Breast epithelium (tissue), 4 donors: ENCODE results near the gene ALKBH8. TPM values are rescaled to one million over a fixed set of nuclear protein-coding genes. Genes with fewer than 3 reads are reported as not detected.
"Not testable (repeated sequence)": the region's sequence is repeated elsewhere in the genome, so short reads cannot be mapped to it uniquely, and the experiment has no call there.

Experiments used
- DNase-seq, 2 donors: peaks; one replicate each; pipeline ENCODE4 v3.0.0-alpha.2; 2019; ENCODE audit warnings: low spot score in 2 of 2
- H3K27ac ChIP-seq, 2 donors: fragments of 200-600 bp; sonication (generic) in 1 of 2; one replicate each; pipeline ENCODE4 v1.5.1; 2016 to 2019; ENCODE audit warnings: mild to moderate bottlenecking in 1 of 2
- H3K27me3 ChIP-seq, 2 donors: fragments of 200-600 bp; sonication (generic) in 1 of 2; one replicate each; pipeline versions ENCODE4 v1.5.1 to v1.6.0; 2017 to 2019; ENCODE audit warnings: control low read depth in 1 of 2, mild to moderate bottlenecking in 1 of 2
- H3K36me3 ChIP-seq: fragments of 200-600 bp; one replicate; pipeline ENCODE4 v1.5.1; 2019
- H3K4me1 ChIP-seq, 2 donors: fragments of 200-600 bp; sonication (generic); one replicate each; pipeline ENCODE4 v1.5.1; 2016 to 2019; ENCODE audit warnings: control low read depth in 1 of 2
- H3K4me3 ChIP-seq, 3 donors: fragments of 200-600 bp; sonication (generic); 1 replicate in 2 of 3; 2 replicates in 1 of 3; pipeline ENCODE4 v1.5.1; 2016 to 2019; ENCODE audit warnings: mild to moderate bottlenecking in 3 of 3, moderate library complexity in 2 of 3
- H3K9me3 ChIP-seq, 2 donors: fragments of 200-600 bp; sonication (generic) in 1 of 2; one replicate each; pipeline ENCODE4 v1.5.1; 2016 to 2019; ENCODE audit warnings: control low read depth in 1 of 2
- POLR2A ChIP-seq: fragments of 450-650 bp; IDR thresholded peaks from one replicate; pipeline ENCODE4 v1.6.1; 2016; ENCODE audit warnings: antibody characterized with exemption, mild to moderate bottlenecking, moderate library complexity
- POLR2AphosphoS5 ChIP-seq, 3 donors: sonication (generic); formaldehyde crosslinking; IDR thresholded peaks; one replicate each; pipeline ENCODE4 v1.6.1; 2017; ENCODE audit warnings: antibody characterized with exemption in 3 of 3
- intact Hi-C: fragments of 100-400 bp; cut with DNase I; formaldehyde crosslinking; loops from one replicate; pipeline ENCODE4 v1.15.1; 2023; ENCODE audit warnings: low total_unique reads
- total RNA-seq, 3 donors: library from RNA; depleted of rRNA; stranded (reverse); fragments of >200 nt; gene quantifications; one replicate each; pipeline ENCODE4 v1.1.0, GENCODE V29; 2016
- TF ChIP-seq, protein P1 (sequence below), 3 donors: fragments of 450-650 bp; IDR thresholded peaks; one replicate each; pipeline ENCODE4 v1.5.1; 2016 to 2017; ENCODE audit warnings: antibody characterized with exemption in 3 of 3, mild to moderate bottlenecking in 3 of 3, moderate library complexity in 3 of 3

Gene ALKBH8
- total RNA-seq, 3 donors from 2014 or later, result 6.2 to 11.4 (median 8.2) TPM

DNA sequence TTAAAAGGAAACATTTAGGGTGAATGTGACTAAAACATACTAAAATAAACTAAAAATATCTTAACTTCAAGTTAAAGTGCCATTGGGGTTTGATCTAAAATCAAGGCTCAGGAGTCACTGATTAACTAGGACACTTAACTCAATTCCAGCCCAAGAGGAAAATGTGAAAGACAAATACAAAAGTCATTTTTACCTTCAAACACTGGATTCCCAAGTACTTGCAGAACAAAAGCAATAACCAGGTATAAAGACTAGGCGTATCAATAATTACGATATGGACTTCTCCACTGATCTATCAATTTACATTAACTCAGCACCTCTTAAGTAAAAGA lies 15.6 kb downstream of the ALKBH8 start:
- Histone ChIP-seq H3K27me3 (no peaks in the 10 kb centered on the region), H3K4me1 (no peaks in the 10 kb centered on the region), H3K9me3 (no peaks in the 10 kb centered on the region), H3K36me3 (peaks cover 7% of the 10 kb centered on the region), H3K4me3 (no peak overlapping the region), H3K27ac (no peak overlapping the region)
- TF ChIP-seq, protein P1, sequence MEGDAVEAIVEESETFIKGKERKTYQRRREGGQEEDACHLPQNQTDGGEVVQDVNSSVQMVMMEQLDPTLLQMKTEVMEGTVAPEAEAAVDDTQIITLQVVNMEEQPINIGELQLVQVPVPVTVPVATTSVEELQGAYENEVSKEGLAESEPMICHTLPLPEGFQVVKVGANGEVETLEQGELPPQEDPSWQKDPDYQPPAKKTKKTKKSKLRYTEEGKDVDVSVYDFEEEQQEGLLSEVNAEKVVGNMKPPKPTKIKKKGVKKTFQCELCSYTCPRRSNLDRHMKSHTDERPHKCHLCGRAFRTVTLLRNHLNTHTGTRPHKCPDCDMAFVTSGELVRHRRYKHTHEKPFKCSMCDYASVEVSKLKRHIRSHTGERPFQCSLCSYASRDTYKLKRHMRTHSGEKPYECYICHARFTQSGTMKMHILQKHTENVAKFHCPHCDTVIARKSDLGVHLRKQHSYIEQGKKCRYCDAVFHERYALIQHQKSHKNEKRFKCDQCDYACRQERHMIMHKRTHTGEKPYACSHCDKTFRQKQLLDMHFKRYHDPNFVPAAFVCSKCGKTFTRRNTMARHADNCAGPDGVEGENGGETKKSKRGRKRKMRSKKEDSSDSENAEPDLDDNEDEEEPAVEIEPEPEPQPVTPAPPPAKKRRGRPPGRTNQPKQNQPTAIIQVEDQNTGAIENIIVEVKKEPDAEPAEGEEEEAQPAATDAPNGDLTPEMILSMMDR (IDR thresholded peaks at IDR 0.05), result no peak
- TF ChIP-seq POLR2AphosphoS5 (IDR thresholded peaks at IDR 0.05), result no peak
- TF ChIP-seq POLR2A, result no peak
- intact Hi-C loops, result no loop called here
- DNase-seq, result no peak

GRCh38 chr11:107549253-107549953 lies 16.1 kb downstream of the ALKBH8 start:
- DNase-seq, result no peak
- intact Hi-C loops, result no loop called here
- Histone ChIP-seq H3K36me3 (peaks cover 7% of the 10 kb centered on the region), H3K4me3 (no peak overlapping the region), H3K27ac (no peak overlapping the region), H3K27me3 (no peaks in the 10 kb centered on the region), H3K9me3 (no peaks in the 10 kb centered on the region), H3K4me1 (no peaks in the 10 kb centered on the region)
- TF ChIP-seq POLR2AphosphoS5 (IDR thresholded peaks at IDR 0.05) (no peak), POLR2A (no peak)
- TF ChIP-seq, protein P1 (IDR thresholded peaks at IDR 0.05), result peak; percentile 64 to 71 (median 66)

- DNase-seq, result no peak
- TF ChIP-seq POLR2A, result no peak
- no peak for TF ChIP-seq POLR2AphosphoS5 (IDR thresholded peaks at IDR 0.05)
- TF ChIP-seq, protein P1 (IDR thresholded peaks at IDR 0.05), result no peak
- intact Hi-C loops, result no loop called here
- no peak overlapping the region for H3K27ac ChIP-seq
- H3K9me3 ChIP-seq, result no peaks in the 10 kb centered on the region
- H3K36me3 ChIP-seq, result peaks cover 4% of the 10 kb centered on the region
- H3K4me1 ChIP-seq, result no peaks in the 10 kb centered on the region
- H3K4me3 ChIP-seq, result no peak overlapping the region
- no peaks in the 10 kb centered on the region for H3K27me3 ChIP-seq
Observed at GRCh38 chr11:107547961-107548360, 17.6 kb downstream of the ALKBH8 start.

DNA sequence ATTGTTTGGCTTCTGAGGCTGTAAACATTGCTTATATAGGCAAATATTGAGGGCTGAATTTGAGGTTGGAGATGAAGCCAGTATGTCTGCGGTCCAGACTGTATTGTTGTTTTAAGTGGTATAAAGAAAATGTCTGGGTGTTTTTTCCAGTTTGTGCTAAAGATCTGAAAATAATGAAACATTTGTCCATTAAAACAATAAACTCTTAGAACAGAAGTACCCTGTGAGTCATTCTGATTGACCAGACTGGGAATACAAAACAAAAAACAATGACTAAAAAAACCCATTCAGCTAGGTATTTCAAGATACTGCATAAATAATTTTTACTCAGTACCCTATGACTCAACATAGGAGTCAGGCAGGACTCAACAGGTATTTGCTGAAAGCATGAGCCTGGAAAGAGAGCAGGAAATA lies 20.4 kb downstream of the ALKBH8 start:
- H3K4me3 ChIP-seq, result no peak overlapping the region
- H3K9me3 ChIP-seq, result no peaks in the 10 kb centered on the region
- H3K27me3 ChIP-seq, result no peaks in the 10 kb centered on the region
- H3K36me3 ChIP-seq, result no peaks in the 10 kb centered on the region
- no peak overlapping the region for H3K27ac ChIP-seq
- intact Hi-C loops, result no loop called here
- no peaks in the 10 kb centered on the region for H3K4me1 ChIP-seq
- TF ChIP-seq POLR2A (no peak), POLR2AphosphoS5 (IDR thresholded peaks at IDR 0.05) (no peak)
- TF ChIP-seq, protein P1 (IDR thresholded peaks at IDR 0.05), result no peak
- DNase-seq, result no peak

DNA sequence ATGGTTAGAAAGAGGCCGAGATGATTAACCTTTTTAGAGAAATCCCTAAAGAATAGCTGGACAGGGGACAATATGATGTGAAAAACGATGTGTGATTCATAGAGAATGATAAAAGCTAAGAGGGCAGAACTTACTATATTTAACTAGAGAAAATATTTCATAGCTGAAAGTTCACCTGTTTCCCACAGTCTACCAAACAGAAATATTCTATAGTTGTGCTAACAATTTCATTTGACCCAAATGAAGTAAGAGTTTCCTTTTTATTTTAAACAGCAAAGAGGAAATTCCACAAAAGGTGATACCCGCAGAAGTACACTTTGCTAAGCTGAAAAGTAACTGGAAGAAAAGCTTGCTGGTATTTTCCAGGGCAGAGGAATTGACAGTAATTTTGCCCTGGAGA lies 26.7 kb downstream of the ALKBH8 start:
- no peak overlapping the region for H3K27ac ChIP-seq
- H3K36me3 ChIP-seq, result no peaks in the 10 kb centered on the region
- TF ChIP-seq POLR2A, result no peak
- no peak for TF ChIP-seq POLR2AphosphoS5 (IDR thresholded peaks at IDR 0.05)
- H3K27me3 ChIP-seq, result no peaks in the 10 kb centered on the region
- no peaks in the 10 kb centered on the region for H3K9me3 ChIP-seq
- H3K4me3 ChIP-seq, result no peak overlapping the region
- no peaks in the 10 kb centered on the region for H3K4me1 ChIP-seq
- intact Hi-C loops, result no loop called here
- DNase-seq, result no peak

GRCh38 chr11:107538239-107538638 lies 27.3 kb downstream of the ALKBH8 start:
- H3K27ac ChIP-seq, result no peak overlapping the region
- no peaks in the 10 kb centered on the region for H3K4me1 ChIP-seq
- TF ChIP-seq POLR2A (no peak), POLR2AphosphoS5 (IDR thresholded peaks at IDR 0.05) (no peak)
- TF ChIP-seq, protein P1 (IDR thresholded peaks at IDR 0.05), result no peak
- H3K27me3 ChIP-seq, result no peaks in the 10 kb centered on the region
- H3K4me3 ChIP-seq, result no peak overlapping the region
- intact Hi-C loops, result no loop called here
- no peaks in the 10 kb centered on the region for H3K36me3 ChIP-seq
- no peaks in the 10 kb centered on the region for H3K9me3 ChIP-seq
- DNase-seq, result no peak

DNA sequence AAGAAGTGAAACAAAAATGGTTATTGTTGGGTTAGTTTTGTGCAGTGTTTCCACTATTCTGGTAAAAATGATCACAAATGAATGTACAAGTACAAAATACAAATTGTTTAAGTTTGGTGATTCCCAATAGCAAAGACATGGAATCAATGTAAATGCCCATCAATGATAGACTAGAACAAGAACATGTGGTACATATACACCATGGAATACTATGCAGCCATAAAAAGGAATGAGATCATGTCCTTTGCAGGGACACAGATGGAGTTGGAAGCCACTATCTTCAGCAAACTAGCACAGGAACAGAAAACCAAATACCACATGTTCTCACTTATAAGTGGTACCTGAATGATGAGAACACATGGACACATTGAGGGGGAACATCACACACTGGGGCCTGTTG lies 28.4 kb downstream of the ALKBH8 start:
- H3K36me3 ChIP-seq, H3K4me1 ChIP-seq, H3K4me3 ChIP-seq, H3K9me3 ChIP-seq, DNase-seq, H3K27me3 ChIP-seq, intact Hi-C loops, H3K27ac ChIP-seq: not testable (repeated sequence)
